Measurements from ENCODE around the gene BCAS3. TPM values are rescaled to one million over a fixed set of nuclear protein-coding genes. Genes with fewer than 3 reads are reported as not detected.
"Not testable (repeated sequence)": the region's sequence is repeated elsewhere in the genome, so short reads cannot be mapped to it uniquely, and the experiment has no call there.

Gene BCAS3
- total and polyA plus RNA-seq, 2 donors (not counting 1 experiment from before 2014, with no cell fraction given), result 13.9 to 73.4 TPM

- Histone ChIP-seq H3K36me3 (replicated peaks in 1 of 2; ENCODE audit: control extremely low read depth in 1 of 2, control insufficient read depth in 1 of 2, extremely low read depth in 1 of 2, insufficient read depth in 2 of 2, low read length in 1 of 2) (no peaks in the 10 kb centered on the region), H3K9ac (ENCODE audit: low read length) (no peak overlapping the region), H3K79me2 (ENCODE audit: control insufficient read depth, insufficient read depth, low read length) (no peaks in the 10 kb centered on the region), H3K27ac (ENCODE audit: low read length in 2 of 2) (no peak overlapping the region), H2AFZ (ENCODE audit: insufficient read depth, low read depth, low read length, poor library complexity, severe bottlenecking) (no peak overlapping the region), H3K9me3 (ENCODE audit: control extremely low read depth in 1 of 3, control insufficient read depth in 2 of 3, insufficient read depth in 1 of 3, low read length in 2 of 3) (peaks cover 10 to 18% (median 11%) of the 10 kb centered on the region in 3 donors), H4K20me1 (ENCODE audit: control insufficient read depth, insufficient read depth, low read length, poor library complexity, severe bottlenecking) (no peaks in the 10 kb centered on the region), H3K4me3 (ENCODE audit: control extremely low read depth in 1 of 5, extremely low read depth in 1 of 5, insufficient read depth in 1 of 5, low read depth in 2 of 5, low read length in 4 of 5) (no peak overlapping the region), H3K4me1 (ENCODE audit: control insufficient read depth in 2 of 2, insufficient read depth in 2 of 2, low read length in 2 of 2) (no peaks in the 10 kb centered on the region), H3K4me2 (replicated peaks; ENCODE audit: low read depth, low read length, poor library complexity, severe bottlenecking) (no peak overlapping the region), H3K27me3 (replicated peaks in 1 of 4; ENCODE audit: control extremely low read depth in 1 of 4, control insufficient read depth in 3 of 4, insufficient read depth in 4 of 4, low read length in 3 of 4) (peaks cover 0 to 32% (median 17%) of the 10 kb centered on the region in 4 experiments)
- ChIA-PET POLR2A (no interaction called here), CTCF (no interaction called here)
- Mint-ChIP-seq H3K27me3 (peaks cover 64% of the 10 kb centered on the region), H3K27ac (no peak overlapping the region), H3K4me3 (no peak overlapping the region), H3K4me1 (no peaks in the 10 kb centered on the region), H3K9me3 (ENCODE audit: insufficient read depth) (peaks cover 15% of the 10 kb centered on the region)
- DNase-seq (no peak), ATAC-seq (ENCODE audit: low read depth) (no peak)
- TF ChIP-seq EZH2 (IDR thresholded peaks at IDR 0.05; ENCODE audit: borderline replicate concordance, insufficient read depth, low read depth, low read length, poor library complexity, severe bottlenecking), result no peak
- TF ChIP-seq, protein P1, sequence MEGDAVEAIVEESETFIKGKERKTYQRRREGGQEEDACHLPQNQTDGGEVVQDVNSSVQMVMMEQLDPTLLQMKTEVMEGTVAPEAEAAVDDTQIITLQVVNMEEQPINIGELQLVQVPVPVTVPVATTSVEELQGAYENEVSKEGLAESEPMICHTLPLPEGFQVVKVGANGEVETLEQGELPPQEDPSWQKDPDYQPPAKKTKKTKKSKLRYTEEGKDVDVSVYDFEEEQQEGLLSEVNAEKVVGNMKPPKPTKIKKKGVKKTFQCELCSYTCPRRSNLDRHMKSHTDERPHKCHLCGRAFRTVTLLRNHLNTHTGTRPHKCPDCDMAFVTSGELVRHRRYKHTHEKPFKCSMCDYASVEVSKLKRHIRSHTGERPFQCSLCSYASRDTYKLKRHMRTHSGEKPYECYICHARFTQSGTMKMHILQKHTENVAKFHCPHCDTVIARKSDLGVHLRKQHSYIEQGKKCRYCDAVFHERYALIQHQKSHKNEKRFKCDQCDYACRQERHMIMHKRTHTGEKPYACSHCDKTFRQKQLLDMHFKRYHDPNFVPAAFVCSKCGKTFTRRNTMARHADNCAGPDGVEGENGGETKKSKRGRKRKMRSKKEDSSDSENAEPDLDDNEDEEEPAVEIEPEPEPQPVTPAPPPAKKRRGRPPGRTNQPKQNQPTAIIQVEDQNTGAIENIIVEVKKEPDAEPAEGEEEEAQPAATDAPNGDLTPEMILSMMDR (IDR thresholded peaks at IDR 0.05), result no peak
- intact Hi-C loops (cut with micrococcal nuclease), result no loop called here
Observed at GRCh38 chr17:61436995-61437704, 759.5 kb downstream of the BCAS3 start.

GRCh38 chr17:61440697-61441096, 763.0 kb downstream of the BCAS3 start:
- intact Hi-C loops (cut with micrococcal nuclease), result no loop called here
- DNase-seq, result no peak
- Histone ChIP-seq H3K27ac (ENCODE audit: low read length in 2 of 2) (no peak overlapping the region), H3K79me2 (ENCODE audit: control insufficient read depth, insufficient read depth, low read length) (no peaks in the 10 kb centered on the region), H3K9me3 (ENCODE audit: control extremely low read depth in 1 of 3, control insufficient read depth in 2 of 3, insufficient read depth in 1 of 3, low read length in 2 of 3) (peaks cover 9 to 14% (median 10%) of the 10 kb centered on the region in 3 donors), H3K4me1 (ENCODE audit: control insufficient read depth in 2 of 2, insufficient read depth in 2 of 2, low read length in 2 of 2) (no peaks in the 10 kb centered on the region), H3K36me3 (replicated peaks in 1 of 2; ENCODE audit: control extremely low read depth in 1 of 2, control insufficient read depth in 1 of 2, extremely low read depth in 1 of 2, insufficient read depth in 2 of 2, low read length in 1 of 2) (no peaks in the 10 kb centered on the region), H3K4me2 (replicated peaks; ENCODE audit: low read depth, low read length, poor library complexity, severe bottlenecking) (no peak overlapping the region), H4K20me1 (ENCODE audit: control insufficient read depth, insufficient read depth, low read length, poor library complexity, severe bottlenecking) (no peaks in the 10 kb centered on the region), H2AFZ (ENCODE audit: insufficient read depth, low read depth, low read length, poor library complexity, severe bottlenecking) (no peak overlapping the region), H3K9ac (ENCODE audit: low read length) (no peak overlapping the region), H3K27me3 (replicated peaks in 1 of 4; ENCODE audit: control extremely low read depth in 1 of 4, control insufficient read depth in 3 of 4, insufficient read depth in 4 of 4, low read length in 3 of 4) (peaks cover 0 to 40% (median 20%) of the 10 kb centered on the region in 4 experiments), H3K4me3 (ENCODE audit: control extremely low read depth in 1 of 5, extremely low read depth in 1 of 5, insufficient read depth in 1 of 5, low read depth in 2 of 5, low read length in 4 of 5) (no peak overlapping the region)
- ATAC-seq (ENCODE audit: low read depth), result no peak
- H3K27me3 Mint-ChIP-seq, result peaks cover 53% of the 10 kb centered on the region
- CTCF ChIA-PET, result no interaction called here
- no peaks in the 10 kb centered on the region for H3K4me1 Mint-ChIP-seq
- H3K9me3 Mint-ChIP-seq (ENCODE audit: insufficient read depth), result peaks cover 13% of the 10 kb centered on the region
- no peak overlapping the region for H3K4me3 Mint-ChIP-seq
- no peak for TF ChIP-seq EZH2 (IDR thresholded peaks at IDR 0.05; ENCODE audit: borderline replicate concordance, insufficient read depth, low read depth, low read length, poor library complexity, severe bottlenecking)
- TF ChIP-seq, protein P1 (IDR thresholded peaks at IDR 0.05), result no peak
- no peak overlapping the region for H3K27ac Mint-ChIP-seq
- POLR2A ChIA-PET, result no interaction called here

GRCh38 chr17:61441507-61441906, 763.9 kb downstream of the BCAS3 start:
- H3K4me3 Mint-ChIP-seq; H3K9ac ChIP-seq (ENCODE audit: low read length); POLR2A ChIA-PET; H3K4me3 ChIP-seq (ENCODE audit: control extremely low read depth in 1 of 5, extremely low read depth in 1 of 5, insufficient read depth in 1 of 5, low read depth in 2 of 5, low read length in 4 of 5); ATAC-seq (ENCODE audit: low read depth); H3K4me2 ChIP-seq (replicated peaks; ENCODE audit: low read depth, low read length, poor library complexity, severe bottlenecking); DNase-seq; H3K79me2 ChIP-seq (ENCODE audit: control insufficient read depth, insufficient read depth, low read length); H3K4me1 ChIP-seq (ENCODE audit: control insufficient read depth in 2 of 2, insufficient read depth in 2 of 2, low read length in 2 of 2); H3K4me1 Mint-ChIP-seq; H4K20me1 ChIP-seq (ENCODE audit: control insufficient read depth, insufficient read depth, low read length, poor library complexity, severe bottlenecking); H2AFZ ChIP-seq (ENCODE audit: insufficient read depth, low read depth, low read length, poor library complexity, severe bottlenecking); H3K27ac Mint-ChIP-seq; CTCF ChIA-PET; H3K27ac ChIP-seq (ENCODE audit: low read length in 2 of 2); H3K36me3 ChIP-seq (replicated peaks in 1 of 2; ENCODE audit: control extremely low read depth in 1 of 2, control insufficient read depth in 1 of 2, extremely low read depth in 1 of 2, insufficient read depth in 2 of 2, low read length in 1 of 2); intact Hi-C loops (cut with micrococcal nuclease); H3K9me3 Mint-ChIP-seq (ENCODE audit: insufficient read depth): not testable (repeated sequence)
- no CpG with 5 or more reads among the region's 6 CpGs for WGBS (ENCODE audit: insufficient coverage)
- H3K27me3 Mint-ChIP-seq, result peaks cover 53% of the 10 kb centered on the region
- H3K9me3 ChIP-seq (ENCODE audit: control extremely low read depth in 1 of 3, control insufficient read depth in 2 of 3, insufficient read depth in 1 of 3, low read length in 2 of 3), result peaks cover 7 to 14% (median 10%) of the 10 kb centered on the region in 3 donors
- peaks cover 0 to 40% (median 22%) of the 10 kb centered on the region in 4 experiments for H3K27me3 ChIP-seq (replicated peaks in 1 of 4; ENCODE audit: control extremely low read depth in 1 of 4, control insufficient read depth in 3 of 4, insufficient read depth in 4 of 4, low read length in 3 of 4)
